Uterus (tissue), 2 donors: Measurements from ENCODE around the gene ENO2.
"Not testable (repeated sequence)": the region's sequence is repeated elsewhere in the genome, so short reads cannot be mapped to it uniquely, and the experiment has no call there.

Experiments used
- CTCF ChIP-seq, 4 experiments: fragments of 200-600 bp in 2 of 4; fragments of 450-650 bp in 2 of 4; sonication (generic) in 2 of 4; IDR thresholded peaks; one replicate each; pipeline ENCODE4 v1.5.1; 2016 to 2019; ENCODE audit warnings: antibody characterized with exemption in 4 of 4, mild to moderate bottlenecking in 2 of 4, moderate library complexity in 1 of 4
- POLR2A ChIP-seq, 2 donors: fragments of 450-650 bp; IDR thresholded peaks; one replicate each; pipeline ENCODE4 v1.6.1; 2016; ENCODE audit warnings: antibody characterized with exemption in 2 of 2, mild to moderate bottlenecking in 1 of 2, moderate library complexity in 1 of 2

GRCh38 chr12:6865307-6865706, 49.1 kb upstream of the ENO2 start:
- not testable (repeated sequence) for TF ChIP-seq CTCF, POLR2A (IDR thresholded peaks at IDR 0.05)
